Measurements from ENCODE around the gene KIF14. TPM values are rescaled to one million over a fixed set of nuclear protein-coding genes. Genes with fewer than 3 reads are reported as not detected.
"Not testable (repeated sequence)": the region's sequence is repeated elsewhere in the genome, so short reads cannot be mapped to it uniquely, and the experiment has no call there.

KIF14 gene
- total RNA-seq, 1 donor from 2014 or later: 0.26 TPM

GRCh38 chr1:200634261-200635122, 13.9 kb upstream of the KIF14 start:
- no peak for DNase-seq (ENCODE audit: low spot score)

- no peak for DNase-seq (ENCODE audit: low spot score)
These were observed 10.8 kb upstream of the KIF14 start for GRCh38 chr1:200631375-200631774.

DNA sequence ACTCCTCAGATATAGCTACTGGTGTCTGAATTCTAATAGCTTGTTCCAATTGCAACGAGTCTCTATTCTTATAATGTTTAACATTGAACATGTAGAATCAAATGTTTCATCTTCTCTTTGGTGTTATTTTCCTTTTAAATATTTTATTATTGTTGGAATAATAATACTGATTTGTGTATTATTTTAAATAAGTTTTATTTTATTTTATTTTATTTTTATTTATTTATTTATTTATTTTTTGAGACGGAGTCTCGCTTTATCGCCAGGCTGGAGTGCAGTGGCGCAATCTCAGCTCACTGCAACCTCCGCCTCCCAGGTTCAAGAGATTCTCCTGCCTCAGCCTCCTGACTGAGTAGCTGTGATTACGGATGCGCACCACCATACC, 10.0 kb upstream of the KIF14 start:
- DNase-seq (ENCODE audit: low spot score): not testable (repeated sequence)

DNA sequence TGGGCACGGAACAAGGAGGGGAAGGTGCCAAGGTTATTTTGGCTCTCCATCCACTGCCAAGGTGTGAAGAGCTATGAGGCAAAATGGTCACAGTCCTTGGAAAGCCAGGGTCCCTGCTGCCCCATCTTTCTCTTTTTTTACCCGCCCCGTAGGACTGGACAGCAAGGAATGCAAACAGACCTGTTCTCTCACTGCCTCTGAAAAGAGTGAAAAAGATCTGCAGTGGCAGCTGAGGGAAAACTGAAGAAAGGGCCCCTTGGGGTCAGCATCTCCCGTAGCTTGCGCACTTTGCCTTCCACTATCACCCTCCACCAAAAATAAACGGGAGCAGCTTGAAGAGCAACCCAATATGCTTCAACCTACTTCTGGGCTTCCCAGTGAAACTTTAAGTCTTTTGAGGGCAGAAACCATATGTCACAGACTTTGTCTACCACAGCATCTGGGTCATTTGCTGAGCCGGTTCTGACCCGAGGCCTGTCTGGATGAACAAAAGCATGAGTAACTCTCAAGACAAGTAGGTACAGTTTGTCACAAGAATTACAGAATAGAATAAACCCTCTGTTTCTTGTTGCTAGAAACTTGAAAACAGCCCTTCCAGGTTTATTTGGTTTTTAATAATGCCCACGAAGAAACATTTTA, 9.4 kb upstream of the KIF14 start:
- no peak for DNase-seq (ENCODE audit: low spot score)

GRCh38 chr1:200628223-200628881, 7.8 kb upstream of the KIF14 start:
- no peak for DNase-seq (ENCODE audit: low spot score)

DNA sequence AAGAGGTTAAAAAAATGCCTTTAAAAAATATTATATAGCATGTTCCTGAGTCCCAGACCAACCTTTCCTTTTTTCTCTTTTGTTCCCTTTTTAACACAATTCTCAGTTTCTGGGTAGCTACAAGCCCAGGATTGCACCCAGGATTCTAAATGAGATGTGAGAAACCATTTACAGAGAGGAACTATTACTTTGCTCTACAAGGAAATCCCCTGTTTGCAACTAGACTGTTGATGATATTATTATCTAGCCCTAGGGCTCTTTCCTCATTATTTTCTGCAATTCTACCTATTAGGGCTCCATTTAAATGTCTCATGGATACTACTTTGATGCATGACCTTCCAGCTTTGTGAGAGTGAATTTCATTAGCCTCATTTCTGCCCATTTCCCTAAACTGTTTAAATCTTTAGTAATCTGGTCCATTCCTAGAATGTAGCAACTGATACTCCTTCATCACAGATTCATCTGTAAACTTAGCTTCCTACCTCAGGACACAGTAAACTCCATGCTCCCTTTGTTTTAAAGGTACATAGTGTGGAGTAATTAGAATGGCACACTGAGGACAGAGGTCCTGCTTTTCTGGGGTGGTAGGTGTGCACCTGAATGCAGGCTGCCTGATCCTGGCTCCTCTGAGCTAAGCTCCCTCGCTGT, 7.1 kb upstream of the KIF14 start:
- no peak for DNase-seq (ENCODE audit: low spot score)

GRCh38 chr1:200626853-200627534, 6.4 kb upstream of the KIF14 start:
- no peak for DNase-seq (ENCODE audit: low spot score)

- no peak for DNase-seq (ENCODE audit: low spot score)
These were observed 4.9 kb upstream of the KIF14 start for GRCh38 chr1:200625381-200625824.

DNA sequence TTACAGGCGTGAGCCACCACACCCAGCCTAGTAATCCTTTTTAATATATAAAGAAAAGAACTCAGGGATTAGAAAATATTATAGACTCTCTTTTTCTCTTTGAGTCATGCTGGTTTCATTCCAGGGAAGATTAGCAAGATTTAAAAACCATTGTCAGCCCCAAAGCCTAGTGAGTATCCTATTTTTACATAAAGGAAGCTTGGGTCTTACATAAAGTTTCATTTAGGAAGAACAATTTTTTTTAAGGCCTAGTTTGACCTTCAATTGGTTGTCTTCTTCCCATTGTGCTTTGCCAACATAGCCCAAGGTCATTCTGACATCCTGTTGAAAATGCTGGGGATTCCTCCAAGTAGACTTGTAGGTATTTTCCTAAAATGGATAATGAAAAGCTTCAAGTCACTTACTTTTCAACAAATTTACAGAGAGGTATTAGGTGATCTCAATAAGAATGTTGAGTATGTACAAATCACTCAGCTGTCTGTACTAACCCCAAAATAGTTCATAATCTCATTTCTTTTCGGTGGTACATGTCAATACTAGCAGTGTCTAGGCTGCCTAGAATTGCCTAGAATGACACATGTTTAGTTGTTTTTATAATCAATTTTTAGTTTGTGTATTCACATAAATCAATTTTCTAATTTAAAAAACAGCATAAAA, 4.3 kb upstream of the KIF14 start:
- DNase-seq (ENCODE audit: low spot score): no peak

GRCh38 chr1:200619894-200620272, 668 bp downstream of the KIF14 start:
- no peak for DNase-seq (ENCODE audit: low spot score)

- no peak for DNase-seq (ENCODE audit: low spot score)
These were observed 9.7 kb downstream of the KIF14 start for GRCh38 chr1:200610846-200611245.

GRCh38 chr1:200602632-200603031, 17.9 kb downstream of the KIF14 start:
- DNase-seq (ENCODE audit: low spot score): no peak

DNA sequence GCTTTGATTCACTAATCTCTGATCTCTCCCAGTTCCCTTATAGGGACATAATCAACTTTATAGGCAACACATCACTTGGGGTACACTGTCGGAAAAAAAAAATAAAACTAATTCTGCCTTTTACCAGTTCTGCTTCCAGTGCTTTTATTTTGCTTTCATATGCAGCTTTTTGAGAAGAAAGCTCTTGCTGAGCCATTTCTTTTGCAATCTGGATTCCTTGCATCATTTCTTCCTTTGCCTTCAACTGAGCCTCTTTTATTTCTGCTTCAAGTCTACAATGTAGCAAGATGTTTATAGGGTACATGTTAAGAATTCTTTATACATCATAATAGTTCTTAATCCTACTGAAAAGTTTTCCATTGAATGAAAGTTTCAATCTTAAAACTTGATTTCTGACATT, 30.6 kb downstream of the KIF14 start:
- no peak for DNase-seq (ENCODE audit: low spot score)

GRCh38 chr1:200588698-200589097, 31.9 kb downstream of the KIF14 start:
- no peak for DNase-seq (ENCODE audit: low spot score)

GRCh38 chr1:200564319-200564718, 56.2 kb downstream of the KIF14 start:
- DNase-seq (ENCODE audit: low spot score): no peak

GRCh38 chr1:200561856-200562214, 58.7 kb downstream of the KIF14 start:
- no peak for DNase-seq (ENCODE audit: low spot score)

DNA sequence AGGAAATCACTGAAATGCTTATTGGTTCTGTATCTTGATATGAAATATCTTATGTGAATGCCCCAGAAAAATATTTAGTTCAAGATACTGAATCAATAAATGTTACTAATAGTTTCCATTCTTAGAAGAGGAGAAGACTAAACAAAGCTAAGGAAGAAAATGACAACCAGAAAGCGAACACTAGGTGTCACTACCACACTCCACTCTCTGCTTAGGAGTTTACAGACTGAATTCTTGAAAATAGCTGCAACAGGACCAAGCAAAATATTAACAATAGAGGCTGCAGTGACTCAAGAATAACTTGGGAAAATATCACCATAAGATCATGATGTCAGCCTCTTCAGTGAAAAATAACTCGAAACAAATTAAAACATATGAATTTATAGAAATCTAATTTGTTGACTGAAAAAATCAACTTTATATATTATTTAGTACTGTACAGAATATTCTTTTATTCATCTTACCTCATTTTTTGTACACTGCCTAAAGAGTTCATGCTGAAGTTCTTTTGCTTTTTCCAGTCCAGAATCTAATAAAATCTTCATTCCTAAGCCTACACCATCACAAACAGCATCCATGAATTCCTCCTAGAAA, 61.6 kb downstream of the KIF14 start:
- DNase-seq (ENCODE audit: low spot score): no peak

GRCh38 chr1:200556002-200556401, 64.5 kb downstream of the KIF14 start:
- DNase-seq (ENCODE audit: low spot score): no peak

- not testable (repeated sequence) for DNase-seq (ENCODE audit: low spot score)
These were observed 67.8 kb downstream of the KIF14 start for GRCh38 chr1:200552737-200553136.

DNA sequence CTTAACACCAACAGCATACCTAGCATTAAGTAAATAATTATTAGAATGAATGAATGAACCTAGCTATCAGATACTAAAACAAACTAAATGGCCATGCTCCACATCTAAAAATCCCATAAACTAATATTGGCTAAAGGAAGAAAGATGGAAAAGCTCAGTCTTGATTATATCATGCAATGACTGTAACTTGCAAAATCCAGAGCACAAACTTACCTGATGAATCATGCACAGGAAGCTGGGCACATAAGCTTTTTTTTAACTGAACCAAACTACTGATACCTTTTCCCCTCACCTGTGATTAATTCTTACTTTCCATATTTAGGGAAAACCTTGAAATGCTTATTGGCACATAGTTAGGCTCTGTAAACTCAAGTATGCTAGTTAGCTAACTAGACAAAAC, 70.2 kb downstream of the KIF14 start:
- DNase-seq (ENCODE audit: low spot score): no peak

- no peak for DNase-seq (ENCODE audit: low spot score)
These were observed 73.2 kb downstream of the KIF14 start for GRCh38 chr1:200547386-200547785.

Data from ureter (tissue), 1 donor.